ENCODE data around the gene FGF12.

The FGF12 gene

GRCh38 chr3:192566706-192567290 is 160.5 kb downstream of the FGF12 start:
- no peak overlapping the region for H3K4me3 ChIP-seq (ENCODE audit: low read depth, low read length)
- in situ Hi-C loops (cut with HindIII; ENCODE audit: low sequenced_read_pairs), result no loop called here
- peak; percentile 81 for DNase-seq (ENCODE audit: low read depth)
- TF ChIP-seq, protein P1, sequence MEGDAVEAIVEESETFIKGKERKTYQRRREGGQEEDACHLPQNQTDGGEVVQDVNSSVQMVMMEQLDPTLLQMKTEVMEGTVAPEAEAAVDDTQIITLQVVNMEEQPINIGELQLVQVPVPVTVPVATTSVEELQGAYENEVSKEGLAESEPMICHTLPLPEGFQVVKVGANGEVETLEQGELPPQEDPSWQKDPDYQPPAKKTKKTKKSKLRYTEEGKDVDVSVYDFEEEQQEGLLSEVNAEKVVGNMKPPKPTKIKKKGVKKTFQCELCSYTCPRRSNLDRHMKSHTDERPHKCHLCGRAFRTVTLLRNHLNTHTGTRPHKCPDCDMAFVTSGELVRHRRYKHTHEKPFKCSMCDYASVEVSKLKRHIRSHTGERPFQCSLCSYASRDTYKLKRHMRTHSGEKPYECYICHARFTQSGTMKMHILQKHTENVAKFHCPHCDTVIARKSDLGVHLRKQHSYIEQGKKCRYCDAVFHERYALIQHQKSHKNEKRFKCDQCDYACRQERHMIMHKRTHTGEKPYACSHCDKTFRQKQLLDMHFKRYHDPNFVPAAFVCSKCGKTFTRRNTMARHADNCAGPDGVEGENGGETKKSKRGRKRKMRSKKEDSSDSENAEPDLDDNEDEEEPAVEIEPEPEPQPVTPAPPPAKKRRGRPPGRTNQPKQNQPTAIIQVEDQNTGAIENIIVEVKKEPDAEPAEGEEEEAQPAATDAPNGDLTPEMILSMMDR (IDR thresholded peaks at IDR 0.05; ENCODE audit: low read depth, low read length, missing control alignments), result peak; percentile 73

GRCh38 chr3:192564611-192565010 is 162.7 kb downstream of the FGF12 start:
- TF ChIP-seq, protein P1 (IDR thresholded peaks at IDR 0.05; ENCODE audit: low read depth, low read length, missing control alignments), result no peak
- no peak overlapping the region for H3K4me3 ChIP-seq (ENCODE audit: low read depth, low read length)
- in situ Hi-C loops (cut with HindIII; ENCODE audit: low sequenced_read_pairs), result no loop called here
- DNase-seq (ENCODE audit: low read depth), result no peak

GRCh38 chr3:192563417-192563816 is 163.9 kb downstream of the FGF12 start:
- TF ChIP-seq, protein P1 (IDR thresholded peaks at IDR 0.05; ENCODE audit: low read depth, low read length, missing control alignments), result no peak
- H3K4me3 ChIP-seq (ENCODE audit: low read depth, low read length), result no peak overlapping the region
- DNase-seq (ENCODE audit: low read depth), result no peak
- in situ Hi-C loops (cut with HindIII; ENCODE audit: low sequenced_read_pairs), result no loop called here

- in situ Hi-C loops (cut with HindIII; ENCODE audit: low sequenced_read_pairs), result no loop called here
- DNase-seq (ENCODE audit: low read depth), result no peak
- TF ChIP-seq, protein P1 (IDR thresholded peaks at IDR 0.05; ENCODE audit: low read depth, low read length, missing control alignments), result no peak
- H3K4me3 ChIP-seq (ENCODE audit: low read depth, low read length), result no peak overlapping the region
These were observed 173.6 kb downstream of the FGF12 start for GRCh38 chr3:192553707-192554106.

DNA sequence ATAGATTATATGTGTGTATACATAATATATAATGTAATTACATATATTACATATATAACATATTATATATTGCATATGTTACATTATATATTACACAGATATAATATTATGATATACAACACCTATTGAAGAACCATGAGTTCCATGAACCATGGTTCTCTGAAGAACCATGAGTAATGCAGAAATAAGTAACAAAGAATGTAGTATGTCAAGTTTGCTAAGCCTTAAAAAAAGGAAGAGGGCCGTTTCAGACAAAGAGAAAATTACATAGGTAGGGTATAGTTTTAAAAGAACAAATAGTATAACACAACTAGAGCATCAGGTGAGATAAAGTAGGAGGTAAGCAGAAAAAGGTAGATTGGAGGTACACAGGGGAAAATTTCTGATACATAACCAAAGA is 177.0 kb downstream of the FGF12 start:
- no peak overlapping the region for H3K4me3 ChIP-seq (ENCODE audit: low read depth, low read length)
- TF ChIP-seq, protein P1 (IDR thresholded peaks at IDR 0.05; ENCODE audit: low read depth, low read length, missing control alignments), result no peak
- in situ Hi-C loops (cut with HindIII; ENCODE audit: low sequenced_read_pairs), result no loop called here
- DNase-seq (ENCODE audit: low read depth), result no peak

DNA sequence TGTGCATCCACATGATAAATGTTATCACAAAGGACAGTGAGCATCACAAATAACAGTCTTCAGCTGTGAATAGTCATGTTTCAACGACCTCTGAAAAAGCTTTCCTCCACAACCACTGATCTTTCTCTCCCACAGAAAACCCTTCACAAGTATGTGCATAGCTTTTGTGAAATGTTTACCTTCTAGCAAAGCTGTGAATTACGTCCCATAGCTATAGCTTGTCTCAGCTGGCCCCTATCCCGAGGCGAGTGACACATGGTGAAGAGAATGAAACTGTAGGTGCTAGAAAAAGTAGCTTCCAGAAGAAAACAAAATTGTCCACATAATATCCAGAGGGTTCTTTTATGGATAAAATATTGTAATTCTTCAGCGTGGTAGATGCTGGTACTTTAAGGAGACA is 182.0 kb downstream of the FGF12 start:
- TF ChIP-seq, protein P1 (IDR thresholded peaks at IDR 0.05; ENCODE audit: low read depth, low read length, missing control alignments), result no peak
- in situ Hi-C loops (cut with HindIII; ENCODE audit: low sequenced_read_pairs), result no loop called here
- DNase-seq (ENCODE audit: low read depth), result no peak
- H3K4me3 ChIP-seq (ENCODE audit: low read depth, low read length), result no peak overlapping the region

Data from astrocyte of the cerebellum (primary cell).